ENCODE results near the gene APELA. TPM values are rescaled to one million over a fixed set of nuclear protein-coding genes. Genes with fewer than 3 reads are reported as not detected.
"Not testable (repeated sequence)": the region's sequence is repeated elsewhere in the genome, so short reads cannot be mapped to it uniquely, and the experiment has no call there.

The APELA gene
- total RNA-seq, 1 donor from 2014 or later, result not detected

GRCh38 chr4:164924670-164925238 is 47.8 kb downstream of the APELA start:
- no peak for TF ChIP-seq CTCF (IDR thresholded peaks at IDR 0.05; ENCODE audit: insufficient read depth, low read length, poor library complexity, severe bottlenecking)
- DNase-seq (ENCODE audit: low read depth), result no peak
- Histone ChIP-seq H3K36me3 (ENCODE audit: control insufficient read depth, insufficient read depth, low read length) (no peaks in the 10 kb centered on the region), H3K4me3 (ENCODE audit: low read depth, low read length) (no peak overlapping the region), H3K27me3 (ENCODE audit: control insufficient read depth, insufficient read depth, low read length) (no peaks in the 10 kb centered on the region)

GRCh38 chr4:164926301-164926700 is 49.3 kb downstream of the APELA start:
- H3K4me3 ChIP-seq (ENCODE audit: low read depth, low read length), result no peak overlapping the region
- no peak for TF ChIP-seq CTCF (IDR thresholded peaks at IDR 0.05; ENCODE audit: insufficient read depth, low read length, poor library complexity, severe bottlenecking)
- no peaks in the 10 kb centered on the region for H3K36me3 ChIP-seq (ENCODE audit: control insufficient read depth, insufficient read depth, low read length)
- DNase-seq (ENCODE audit: low read depth), result no peak
- no peaks in the 10 kb centered on the region for H3K27me3 ChIP-seq (ENCODE audit: control insufficient read depth, insufficient read depth, low read length)

GRCh38 chr4:164927101-164927500 is 50.1 kb downstream of the APELA start:
- DNase-seq (ENCODE audit: low read depth); H3K36me3 ChIP-seq (ENCODE audit: control insufficient read depth, insufficient read depth, low read length); H3K27me3 ChIP-seq (ENCODE audit: control insufficient read depth, insufficient read depth, low read length); H3K4me3 ChIP-seq (ENCODE audit: low read depth, low read length): not testable (repeated sequence)

GRCh38 chr4:164930647-164931046 is 53.7 kb downstream of the APELA start:
- no peak for TF ChIP-seq CTCF (IDR thresholded peaks at IDR 0.05; ENCODE audit: insufficient read depth, low read length, poor library complexity, severe bottlenecking)
- no peak overlapping the region for H3K4me3 ChIP-seq (ENCODE audit: low read depth, low read length)
- no peak for DNase-seq (ENCODE audit: low read depth)
- no peaks in the 10 kb centered on the region for H3K27me3 ChIP-seq (ENCODE audit: control insufficient read depth, insufficient read depth, low read length)
- H3K36me3 ChIP-seq (ENCODE audit: control insufficient read depth, insufficient read depth, low read length), result no peaks in the 10 kb centered on the region

GRCh38 chr4:164931551-164932324 is 54.8 kb downstream of the APELA start:
- DNase-seq (ENCODE audit: low read depth), result no peak
- no peak overlapping the region for H3K4me3 ChIP-seq (ENCODE audit: low read depth, low read length)
- TF ChIP-seq CTCF (IDR thresholded peaks at IDR 0.05; ENCODE audit: insufficient read depth, low read length, poor library complexity, severe bottlenecking), result no peak
- H3K36me3 ChIP-seq (ENCODE audit: control insufficient read depth, insufficient read depth, low read length), result no peaks in the 10 kb centered on the region
- H3K27me3 ChIP-seq (ENCODE audit: control insufficient read depth, insufficient read depth, low read length), result no peaks in the 10 kb centered on the region

- no peak for DNase-seq (ENCODE audit: low read depth)
- Histone ChIP-seq H3K27me3 (ENCODE audit: control insufficient read depth, insufficient read depth, low read length) (no peaks in the 10 kb centered on the region), H3K36me3 (ENCODE audit: control insufficient read depth, insufficient read depth, low read length) (no peaks in the 10 kb centered on the region), H3K4me3 (ENCODE audit: low read depth, low read length) (no peak overlapping the region)
- TF ChIP-seq CTCF (IDR thresholded peaks at IDR 0.05; ENCODE audit: insufficient read depth, low read length, poor library complexity, severe bottlenecking), result no peak
These were observed 56.3 kb downstream of the APELA start for GRCh38 chr4:164933244-164933643.

Measured in kidney epithelial cell (primary cell).